ENCODE data around the gene OTOP3. TPM values are rescaled to one million over a fixed set of nuclear protein-coding genes. Genes with fewer than 3 reads are reported as not detected.

OTOP3 gene
- total RNA-seq, 1 experiment from 2014 or later = not detected

- DNase-seq (ENCODE audit: low read depth) = no peak
These were observed 19.4 kb upstream of the OTOP3 start for GRCh38 chr17:74916136-74916850.

- DNase-seq (ENCODE audit: low read depth) = no peak
These were observed 18.9 kb upstream of the OTOP3 start for GRCh38 chr17:74916851-74917199.

GRCh38 chr17:74917430-74917829, 18.3 kb upstream of the OTOP3 start:
- no peak for DNase-seq (ENCODE audit: low read depth)

- no peak for DNase-seq (ENCODE audit: low read depth)
These were observed 16.8 kb upstream of the OTOP3 start for GRCh38 chr17:74918906-74919305.

GRCh38 chr17:74919440-74920305, 16.0 kb upstream of the OTOP3 start:
- DNase-seq (ENCODE audit: low read depth) = no peak

GRCh38 chr17:74920306-74920620, 15.4 kb upstream of the OTOP3 start:
- no peak for DNase-seq (ENCODE audit: low read depth)

- DNase-seq (ENCODE audit: low read depth) = no peak
These were observed 15.1 kb upstream of the OTOP3 start for GRCh38 chr17:74920642-74921025.

GRCh38 chr17:74921026-74921681, 14.5 kb upstream of the OTOP3 start:
- no peak for DNase-seq (ENCODE audit: low read depth)

- no peak for DNase-seq (ENCODE audit: low read depth)
These were observed 13.9 kb upstream of the OTOP3 start for GRCh38 chr17:74921769-74922168.

GRCh38 chr17:74922172-74922571, 13.5 kb upstream of the OTOP3 start:
- DNase-seq (ENCODE audit: low read depth) = no peak

- no peak for DNase-seq (ENCODE audit: low read depth)
These were observed 12.8 kb upstream of the OTOP3 start, which contains the start of gene USH1G for GRCh38 chr17:74922694-74923537. Gene USH1G (minus strand): TSS chr17:74923255. CDS start chr17:74923073, 182 bp downstream.

GRCh38 chr17:74923538-74924249, 12.0 kb upstream of the OTOP3 start:
- peak; percentile 13 for DNase-seq (ENCODE audit: low read depth)

GRCh38 chr17:74924250-74924948, 11.3 kb upstream of the OTOP3 start, which contains the start of gene OTOP2:
Gene OTOP2 (plus strand): TSS chr17:74924273. CDS start chr17:74924633, 360 bp downstream.
- DNase-seq (ENCODE audit: low read depth) = no peak

GRCh38 chr17:74925242-74925641, 10.5 kb upstream of the OTOP3 start:
- no peak for DNase-seq (ENCODE audit: low read depth)

GRCh38 chr17:74928786-74929185, 6.9 kb upstream of the OTOP3 start:
- DNase-seq (ENCODE audit: low read depth) = no peak

GRCh38 chr17:74930535-74931036, 5.1 kb upstream of the OTOP3 start:
- DNase-seq (ENCODE audit: low read depth) = no peak

- no peak for DNase-seq (ENCODE audit: low read depth)
These were observed 650 bp upstream of the OTOP3 start for GRCh38 chr17:74935048-74935447.

- no peak for DNase-seq (ENCODE audit: low read depth)
These were observed 737 bp downstream of the OTOP3 start for GRCh38 chr17:74936470-74936799.

GRCh38 chr17:74937064-74938051, 1.7 kb downstream of the OTOP3 start:
- DNase-seq (ENCODE audit: low read depth) = no peak
